A549 treated with AZD2906 at 1 μM for 4 hours (cell line): ENCODE measurements around the gene MPC1L. TPM values are rescaled to one million over a fixed set of nuclear protein-coding genes. Genes with fewer than 3 reads are reported as not detected.

ENCODE experiments used
- total RNA-seq: library from RNA; stranded (reverse); fragments of 200-300 nt; extraction: Qiagen RNA extraction; gene quantifications from 5 replicates; pipeline ENCODE4 v1.2.3, GENCODE V29; 2022

The MPC1L gene
- not detected in 5 replicates for total RNA-seq

GRCh38 chrX:40623139-40623536, at the start of gene MPC1L:
Gene MPC1L, plus strand, starts transcription at chrX:40623428. Its CDS starts 138 bp downstream, at chrX:40623566.

GRCh38 chrX:40580537-40581335, 42.5 kb upstream of the MPC1L start, which contains the start of gene ATP6AP2:
Gene ATP6AP2, plus strand, starts transcription at chrX:40580970. Its CDS starts 96 bp downstream, at chrX:40581066.

GRCh38 chrX:40647307-40648197, 24.3 kb downstream of the MPC1L start, which contains the start of gene CXorf38:
Gene CXorf38, minus strand, starts transcription at chrX:40647561. Its CDS starts 41 bp downstream, at chrX:40647520.

Other genes starting within 250 kb of the MPC1L start
- 121 to 158 TPM (median 135 TPM) in 5 replicates for gene ATP6AP2, start 42.5 kb upstream of the MPC1L start, total RNA-seq
- 9.3 to 12.4 TPM (median 10.7 TPM) in 5 replicates for gene CXorf38, start 24.1 kb downstream of the MPC1L start, total RNA-seq
- 17.0 to 23.3 TPM (median 20.9 TPM) in 5 replicates for gene MED14, start 112.1 kb downstream of the MPC1L start, total RNA-seq